ENCODE measurements around the gene PLCB4. TPM values are rescaled to one million over a fixed set of nuclear protein-coding genes. Genes with fewer than 3 reads are reported as not detected.

PLCB4 gene
- total RNA-seq, 1 experiment from 2014 or later, result 14.9 TPM

GRCh38 chr20:9218531-9218961, 149.7 kb downstream of the PLCB4 start:
- Histone ChIP-seq H3K79me2 (ENCODE audit: low read depth) (no peaks in the 10 kb centered on the region), H3K27ac (no peak overlapping the region), H3K9me2 (ENCODE audit: insufficient read depth) (no peaks in the 10 kb centered on the region), H3K4me2 (no peak overlapping the region), H2AFZ (no peak overlapping the region), H3K36me3 (ENCODE audit: low read depth) (no peaks in the 10 kb centered on the region), H3K4me3 (no peak overlapping the region), H3F3A (ENCODE audit: insufficient read depth, low read depth) (no peaks in the 10 kb centered on the region), H3K27me3 (ENCODE audit: insufficient read depth, low read depth) (no peaks in the 10 kb centered on the region), H4K20me1 (ENCODE audit: insufficient read depth) (no peaks in the 10 kb centered on the region; the same call in 1 of the 2 replicates), H3K4me1 (replicated peaks; ENCODE audit: insufficient read depth) (no peaks in the 10 kb centered on the region), H3K9me3 (ENCODE audit: insufficient read depth, low read depth) (no peaks in the 10 kb centered on the region)
- no TSS peak for BruUV-seq (replicated peaks)
- DNase-seq, result no peak
- ChIA-PET POLR2A (ENCODE audit: unreplicated experiment) (no interaction called here), CTCF (no interaction called here)
- TF ChIP-seq CTCF (conservative IDR thresholded peaks at IDR 0.05), result no peak
- TF ChIP-seq EZH2 (IDR thresholded peaks at IDR 0.05; ENCODE audit: low read depth), result no peak
- intact Hi-C loops (cut with micrococcal nuclease; ENCODE audit: unreplicated experiment), result no loop called here

- H3K9me2 ChIP-seq (ENCODE audit: insufficient read depth), result no peaks in the 10 kb centered on the region
- intact Hi-C loops (cut with micrococcal nuclease; ENCODE audit: unreplicated experiment), result no loop called here
- no peak overlapping the region for H2AFZ ChIP-seq
- ChIA-PET CTCF (no interaction called here), POLR2A (ENCODE audit: unreplicated experiment) (no interaction called here)
- H3K79me2 ChIP-seq (ENCODE audit: low read depth), result no peaks in the 10 kb centered on the region
- H4K20me1 ChIP-seq (ENCODE audit: insufficient read depth), result no peaks in the 10 kb centered on the region
- no peak for DNase-seq
- no peaks in the 10 kb centered on the region for H3K36me3 ChIP-seq (ENCODE audit: low read depth)
- no peaks in the 10 kb centered on the region for H3K9me3 ChIP-seq (ENCODE audit: insufficient read depth, low read depth)
- H3F3A ChIP-seq (ENCODE audit: insufficient read depth, low read depth), result no peaks in the 10 kb centered on the region
- H3K4me3 ChIP-seq, result no peak overlapping the region
- no TSS peak for BruUV-seq (replicated peaks)
- H3K4me2 ChIP-seq, result no peak overlapping the region
- no peak overlapping the region for H3K27ac ChIP-seq
- TF ChIP-seq CTCF (conservative IDR thresholded peaks at IDR 0.05), result no peak
- no peak for TF ChIP-seq EZH2 (IDR thresholded peaks at IDR 0.05; ENCODE audit: low read depth)
- H3K27me3 ChIP-seq (ENCODE audit: insufficient read depth, low read depth), result no peaks in the 10 kb centered on the region
- H3K4me1 ChIP-seq (replicated peaks; ENCODE audit: insufficient read depth), result no peaks in the 10 kb centered on the region
Measured at GRCh38 chr20:9220874-9221547, 152.1 kb downstream of the PLCB4 start.

GRCh38 chr20:9223296-9223695, 154.4 kb downstream of the PLCB4 start:
- H3K4me2 ChIP-seq, result no peak overlapping the region
- intact Hi-C loops (cut with micrococcal nuclease; ENCODE audit: unreplicated experiment), result no loop called here
- DNase-seq, result no peak
- no TSS peak for BruUV-seq (replicated peaks)
- H3K27ac ChIP-seq, result no peak overlapping the region
- ChIA-PET POLR2A (ENCODE audit: unreplicated experiment) (no interaction called here), CTCF (no interaction called here)
- no peak overlapping the region for H3K4me3 ChIP-seq
- no peaks in the 10 kb centered on the region for H4K20me1 ChIP-seq (ENCODE audit: insufficient read depth)
- TF ChIP-seq EZH2 (IDR thresholded peaks at IDR 0.05; ENCODE audit: low read depth) (no peak), CTCF (conservative IDR thresholded peaks at IDR 0.05) (no peak)
- H3K4me1 ChIP-seq (replicated peaks; ENCODE audit: insufficient read depth), result no peaks in the 10 kb centered on the region
- H3K9me3 ChIP-seq (ENCODE audit: insufficient read depth, low read depth), result no peaks in the 10 kb centered on the region
- H3K27me3 ChIP-seq (ENCODE audit: insufficient read depth, low read depth), result no peaks in the 10 kb centered on the region
- H3F3A ChIP-seq (ENCODE audit: insufficient read depth, low read depth), result no peaks in the 10 kb centered on the region
- no peaks in the 10 kb centered on the region for H3K36me3 ChIP-seq (ENCODE audit: low read depth)
- H3K9me2 ChIP-seq (ENCODE audit: insufficient read depth), result no peaks in the 10 kb centered on the region
- H2AFZ ChIP-seq, result no peak overlapping the region
- no peaks in the 10 kb centered on the region for H3K79me2 ChIP-seq (ENCODE audit: low read depth)

Measured in PC-9 (cell line).